H9 (cell line): ENCODE data around the gene GOT1. TPM values are rescaled to one million over a fixed set of nuclear protein-coding genes. Genes with fewer than 3 reads are reported as not detected.

Experiments used
- DNase-seq: peaks from one replicate; pipeline ENCODE4 v3.0.0-alpha.2; 2017
- H2AFZ ChIP-seq: one replicate; pipeline ENCODE4 v1.6.1; 2013; ENCODE audit warnings: mild to moderate bottlenecking, low read length, control low read depth, moderate library complexity
- H2AK5ac ChIP-seq: 2 replicates; pipeline ENCODE4 v1.6.1; 2013; ENCODE audit warnings: low read length, control low read depth, mixed read lengths; ENCODE audit not compliant: insufficient read length
- H2BK120ac ChIP-seq: one replicate; pipeline ENCODE4 v1.6.1; 2013; ENCODE audit warnings: low read depth, mild to moderate bottlenecking, low read length, control low read depth, inconsistent platforms; ENCODE audit not compliant: poor library complexity, severe bottlenecking
- H2BK12ac ChIP-seq: 2 replicates; pipeline ENCODE4 v1.6.1; 2013; ENCODE audit warnings: low read length, control low read depth, mixed read lengths, low read depth; ENCODE audit not compliant: insufficient read length
- H2BK15ac ChIP-seq: 2 replicates; pipeline ENCODE4 v1.6.1; 2013; ENCODE audit warnings: low read depth, low read length, control low read depth
- H2BK20ac ChIP-seq: one replicate; pipeline ENCODE4 v1.6.1; 2013; ENCODE audit warnings: low read depth, mild to moderate bottlenecking, low read length, control low read depth, inconsistent platforms; ENCODE audit not compliant: poor library complexity, severe bottlenecking
- H2BK5ac ChIP-seq: 2 replicates; pipeline ENCODE4 v1.6.1; 2013; ENCODE audit warnings: low read length, control low read depth, mixed read lengths; ENCODE audit not compliant: insufficient read length
- H3K14ac ChIP-seq: 2 replicates; pipeline ENCODE4 v1.6.1; 2013; ENCODE audit warnings: low read length, control low read depth; ENCODE audit not compliant: insufficient read depth
- H3K18ac ChIP-seq: 2 replicates; pipeline ENCODE4 v1.6.1; 2013; ENCODE audit warnings: low read depth, mild to moderate bottlenecking, mixed read lengths, low read length, control low read depth; ENCODE audit not compliant: insufficient read length
- H3K23ac ChIP-seq: 2 replicates; pipeline ENCODE4 v1.6.1; 2013; ENCODE audit warnings: low read length, control low read depth, mixed read lengths, low read depth; ENCODE audit not compliant: insufficient read length
- H3K23me2 ChIP-seq: 2 replicates; pipeline ENCODE4 v1.6.1; 2013; ENCODE audit warnings: low read depth, mild to moderate bottlenecking, mixed read lengths, low read length, control low read depth; ENCODE audit not compliant: insufficient read length, poor library complexity, severe bottlenecking
- H3K27ac ChIP-seq: 2 replicates; pipeline ENCODE4 v1.5.1; 2013; ENCODE audit warnings: low read length, control low read depth, mixed read lengths, low read depth; ENCODE audit not compliant: insufficient read length
- H3K27me3 ChIP-seq: 2 replicates; pipeline ENCODE4 v1.6.1; 2013; ENCODE audit warnings: low read length, control low read depth, inconsistent platforms; ENCODE audit not compliant: insufficient read depth
- H3K4ac ChIP-seq: 2 replicates; pipeline ENCODE4 v1.6.1; 2013; ENCODE audit warnings: low read depth, mild to moderate bottlenecking, control low read depth, inconsistent platforms, low read length, moderate library complexity
- H3K4me1 ChIP-seq: 2 replicates; pipeline ENCODE4 v1.6.1; 2013; ENCODE audit warnings: low read length, control low read depth, inconsistent platforms; ENCODE audit not compliant: insufficient read depth
- H3K4me2 ChIP-seq: 2 replicates; pipeline ENCODE4 v1.6.1; 2013; ENCODE audit warnings: low read length, control low read depth, mixed read lengths; ENCODE audit not compliant: insufficient read length, insufficient read depth
- H3K56ac ChIP-seq: 2 replicates; pipeline ENCODE4 v1.6.1; 2013; ENCODE audit warnings: low read depth, mild to moderate bottlenecking, mixed read lengths, low read length, control low read depth; ENCODE audit not compliant: insufficient read length
- H3K79me1 ChIP-seq: 2 replicates; pipeline ENCODE4 v1.6.1; 2013; ENCODE audit warnings: low read depth, mild to moderate bottlenecking, moderate library complexity, low read length, control low read depth, inconsistent platforms; ENCODE audit not compliant: insufficient read depth, poor library complexity, severe bottlenecking
- H3K79me2 ChIP-seq: 2 replicates; pipeline ENCODE4 v1.6.1; 2013; ENCODE audit warnings: low read length, control low read depth, inconsistent platforms; ENCODE audit not compliant: insufficient read depth
- H3K9ac ChIP-seq: 2 replicates; pipeline ENCODE4 v1.6.1; 2013; ENCODE audit warnings: low read length, control low read depth, mixed read lengths; ENCODE audit not compliant: insufficient read length; ENCODE audit errors: extremely low read depth
- H3K9me3 ChIP-seq: one replicate; pipeline ENCODE4 v1.6.1; 2013; ENCODE audit warnings: low read depth, low read length, inconsistent platforms; ENCODE audit not compliant: control insufficient read depth
- H3T11ph ChIP-seq: one replicate; pipeline ENCODE4 v1.6.1; 2013; ENCODE audit warnings: mild to moderate bottlenecking, low read length, control low read depth, inconsistent platforms
- H4K20me1 ChIP-seq: one replicate; pipeline ENCODE4 v1.6.1; 2013; ENCODE audit not compliant: control insufficient read depth, insufficient read length, insufficient read depth
- H4K5ac ChIP-seq: 2 replicates; pipeline ENCODE4 v1.6.1; 2013; ENCODE audit warnings: low read depth, mild to moderate bottlenecking, mixed read lengths, low read length, control low read depth; ENCODE audit not compliant: insufficient read length
- H4K8ac ChIP-seq: replicated peaks from 2 replicates; pipeline ENCODE4 v1.6.1; 2013; ENCODE audit warnings: low read length, control low read depth, mixed read lengths, low read depth; ENCODE audit not compliant: insufficient read length
- H4K91ac ChIP-seq: 2 replicates; pipeline ENCODE4 v1.6.1; 2013; ENCODE audit warnings: low read depth, mild to moderate bottlenecking, moderate library complexity, mixed read lengths, low read length, control low read depth; ENCODE audit not compliant: insufficient read length
- H3K27ac Mint-ChIP-seq, 3 experiments: 2 replicates in 2 of 3; 3 replicates in 1 of 3; pipeline ENCODE4 v1.8.0; 2020 to 2021; ENCODE audit warnings: mixed read lengths in 3 of 3, mild to moderate bottlenecking in 1 of 3, moderate library complexity in 1 of 3
- H3K27me3 Mint-ChIP-seq: 2 replicates; pipeline ENCODE4 v1.8.0; 2021; ENCODE audit warnings: low read depth, mild to moderate bottlenecking, moderate library complexity, mixed read lengths
- H3K36me3 Mint-ChIP-seq, 3 experiments: 2 replicates in 2 of 3; 3 replicates in 1 of 3; pipeline ENCODE4 v1.8.0; 2020 to 2021; ENCODE audit warnings: low read depth in 3 of 3, mixed read lengths in 3 of 3; ENCODE audit not compliant: insufficient read depth in 1 of 3
- H3K4me1 Mint-ChIP-seq, 2 experiments: 2 replicates each; pipeline ENCODE4 v1.8.0; 2020; ENCODE audit warnings: mixed read lengths in 2 of 2
- H3K4me3 Mint-ChIP-seq, 2 experiments: 2 replicates in 1 of 2; 3 replicates in 1 of 2; pipeline ENCODE4 v1.8.0; 2020 to 2021; ENCODE audit warnings: mild to moderate bottlenecking in 2 of 2, mixed read lengths in 2 of 2, moderate library complexity in 1 of 2
- H3K9me3 Mint-ChIP-seq, 2 experiments: 2 replicates in 1 of 2; 3 replicates in 1 of 2; pipeline ENCODE4 v1.8.0; 2020; ENCODE audit warnings: mild to moderate bottlenecking in 2 of 2, mixed read lengths in 2 of 2, moderate library complexity in 1 of 2
- CTCF ChIP-seq: fragments of 200-600 bp; sonication (generic); conservative IDR thresholded peaks from 3 replicates; pipeline ENCODE4 v1.8.0; 2021; ENCODE audit warnings: antibody characterized with exemption, mild to moderate bottlenecking
- WGBS: extraction: QIAGEN DNeasy Blood & Tissue Kit; methylation state at CpG from one replicate; pipeline ENCODE4 v1.1.7; 2013; ENCODE audit warnings: missing lambda C conversion rate, low lambda C conversion rate, mixed read lengths; ENCODE audit not compliant: insufficient read length; ENCODE audit errors: extremely low coverage; 5-methylcytosine and 5-hydroxymethylcytosine counted together
- total RNA-seq: library from RNA; stranded (reverse); gene quantifications from 2 replicates; pipeline ENCODE4 v1.2.1, GENCODE V29; 2021

GOT1 gene
- total RNA-seq, 1 experiment from 2014 or later, result 43.3 TPM

DNA sequence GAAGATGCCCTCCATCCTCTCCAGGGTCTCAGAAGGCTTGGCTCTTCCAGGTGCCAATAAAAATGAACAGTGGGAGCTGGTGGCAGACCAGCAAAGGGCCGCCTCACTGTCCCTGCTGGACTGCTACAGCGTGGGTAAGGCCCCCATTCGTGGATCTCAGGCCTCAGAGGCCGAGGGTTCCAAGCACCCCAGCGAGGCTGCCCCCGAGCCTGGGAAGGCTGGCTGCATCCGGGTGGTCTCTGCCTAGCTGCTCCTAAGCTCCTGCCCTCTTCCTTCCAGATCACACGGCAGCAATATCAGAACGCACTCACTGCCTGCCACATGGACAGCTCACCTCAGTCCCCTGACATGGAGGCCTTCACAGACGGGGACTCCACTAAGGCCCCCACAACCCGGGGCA, 42.9 kb downstream of the GOT1 start:
- H3K36me3 Mint-ChIP-seq, result no peaks in the 10 kb centered on the region; a peak in 1 of 7 replicates
- Histone ChIP-seq H2AFZ (no peak overlapping the region), H3K79me2 (no peaks in the 10 kb centered on the region), H3K56ac (no peak overlapping the region), H3T11ph (no peak overlapping the region), H3K9ac (no peak overlapping the region), H4K5ac (no peak overlapping the region), H4K20me1 (no peaks in the 10 kb centered on the region), H2BK120ac (no peak overlapping the region), H3K4me1 (no peaks in the 10 kb centered on the region), H3K4me2 (no peak overlapping the region), H2BK5ac (no peak overlapping the region), H3K27me3 (no peaks in the 10 kb centered on the region), H4K91ac (no peak overlapping the region), H2BK20ac (no peak overlapping the region), H3K79me1 (no peaks in the 10 kb centered on the region), H2BK12ac (no peak overlapping the region), H3K23me2 (no peaks in the 10 kb centered on the region), H3K4ac (no peak overlapping the region), H3K27ac (no peak overlapping the region), H4K8ac (no peak overlapping the region), H3K23ac (no peak overlapping the region), H2BK15ac (no peak overlapping the region), H3K18ac (no peak overlapping the region), H2AK5ac (no peak overlapping the region), H3K9me3 (no peaks in the 10 kb centered on the region), H3K14ac (no peak overlapping the region)
- no peaks in the 10 kb centered on the region for H3K9me3 Mint-ChIP-seq
- peaks cover 7% of the 10 kb centered on the region for H3K27me3 Mint-ChIP-seq
- no CpG with 5 or more reads among the region's 11 CpGs for WGBS
- H3K4me1 Mint-ChIP-seq, result peaks cover 3 to 15% of the 10 kb centered on the region in 2 experiments; a peak in 3 of 4 replicates
- H3K4me3 Mint-ChIP-seq, result no peak overlapping the region
- no peak for DNase-seq
- H3K27ac Mint-ChIP-seq, result no peak overlapping the region
- TF ChIP-seq CTCF, result no peak
